Myocyte (in vitro differentiated cells): Measurements from ENCODE around the gene TTYH3. TPM values are rescaled to one million over a fixed set of nuclear protein-coding genes. Genes with fewer than 3 reads are reported as not detected.

ENCODE experiments used
- DNase-seq: peaks from one replicate; pipeline ENCODE4 v3.0.0-alpha.2; 2012; ENCODE audit warnings: low read depth
- total RNA-seq: library from RNA; depleted of rRNA; stranded (reverse); fragments of >200 nt; gene quantifications from 2 replicates; pipeline ENCODE4 v1.2.3, GENCODE V29; 2014

Gene TTYH3
- total RNA-seq, 1 donor from 2014 or later: 27.6 TPM

- no peak for DNase-seq
Measured at GRCh38 chr7:2646680-2647571, 15.1 kb downstream of the TTYH3 start.

GRCh38 chr7:2647594-2648172 is 15.9 kb downstream of the TTYH3 start:
- DNase-seq: no peak

- DNase-seq: peak; percentile 31
Measured at GRCh38 chr7:2649139-2649838, 17.5 kb downstream of the TTYH3 start.

- no peak for DNase-seq
Measured at GRCh38 chr7:2649991-2650390, 18.2 kb downstream of the TTYH3 start.

GRCh38 chr7:2650451-2650850 is 18.7 kb downstream of the TTYH3 start:
- DNase-seq: no peak

GRCh38 chr7:2651336-2651735 is 19.6 kb downstream of the TTYH3 start:
- DNase-seq: no peak

GRCh38 chr7:2651847-2652735 is 20.3 kb downstream of the TTYH3 start:
- peak; percentile 84 for DNase-seq

GRCh38 chr7:2652736-2653060 is 20.9 kb downstream of the TTYH3 start:
- no peak for DNase-seq

GRCh38 chr7:2654059-2654458 is 22.3 kb downstream of the TTYH3 start:
- DNase-seq: no peak

GRCh38 chr7:2655870-2656614 is 24.3 kb downstream of the TTYH3 start:
- no peak for DNase-seq

- DNase-seq: no peak
Measured at GRCh38 chr7:2657208-2657607, 25.4 kb downstream of the TTYH3 start.

- DNase-seq: no peak
Measured at GRCh38 chr7:2657920-2658671, 26.3 kb downstream of the TTYH3 start.

GRCh38 chr7:2658941-2659340 is 27.2 kb downstream of the TTYH3 start:
- no peak for DNase-seq

- no peak for DNase-seq
Measured at GRCh38 chr7:2659556-2660358, 28.0 kb downstream of the TTYH3 start.

GRCh38 chr7:2660359-2661095 is 28.7 kb downstream of the TTYH3 start:
- DNase-seq: no peak

GRCh38 chr7:2661096-2661449 is 29.3 kb downstream of the TTYH3 start:
- no peak for DNase-seq

- no peak for DNase-seq
Measured at GRCh38 chr7:2661602-2662272, 30.0 kb downstream of the TTYH3 start.
